ENCODE data around the gene PLA2G3.

PLA2G3 gene

GRCh38 chr22:31161386-31161785 is 21.1 kb upstream of the PLA2G3 start:
- Histone ChIP-seq H2AFZ (ENCODE audit: low read depth, low read length) (no peak overlapping the region), H3K27me3 (ENCODE audit: low read depth, low read length) (no peaks in the 10 kb centered on the region), H3K4me3 (ENCODE audit: low read length) (0 out of 2 replicates have a peak overlapping the region, but pooled peaks have one; percentile 94), H3K36me3 (replicated peaks; ENCODE audit: low read depth, low read length) (peaks cover 9% of the 10 kb centered on the region), H3K4me2 (ENCODE audit: low read length) (peak overlapping the region; percentile 92; the same call in 1 of the 2 replicates), H3K9me3 (ENCODE audit: insufficient read depth, low read length) (no peaks in the 10 kb centered on the region), H3K4me1 (ENCODE audit: low read length) (peaks cover 12% of the 10 kb centered on the region), H3K9ac (ENCODE audit: low read length) (no peak overlapping the region), H3K27ac (ENCODE audit: low read length) (no peak overlapping the region), H4K20me1 (ENCODE audit: insufficient read depth, low read length) (no peaks in the 10 kb centered on the region), H3K79me2 (ENCODE audit: low read length) (peaks cover 23% of the 10 kb centered on the region)
- TF ChIP-seq EZH2phosphoT487 (IDR thresholded peaks at IDR 0.05; ENCODE audit: low read depth) (no peak), CTCF (IDR thresholded peaks at IDR 0.05; ENCODE audit: low read depth, low read length) (no peak)

GRCh38 chr22:31160328-31160978 is 20.1 kb upstream of the PLA2G3 start:
- H3K4me3 ChIP-seq (ENCODE audit: low read length): peak overlapping the region; percentile 94
- peaks cover 21% of the 10 kb centered on the region for H3K79me2 ChIP-seq (ENCODE audit: low read length)
- TF ChIP-seq EZH2phosphoT487 (IDR thresholded peaks at IDR 0.05; ENCODE audit: low read depth) (no peak), CTCF (IDR thresholded peaks at IDR 0.05; ENCODE audit: low read depth, low read length) (no peak)
- peak overlapping the region; percentile 92 for H3K4me2 ChIP-seq (ENCODE audit: low read length)
- H4K20me1 ChIP-seq (ENCODE audit: insufficient read depth, low read length): no peaks in the 10 kb centered on the region
- H2AFZ ChIP-seq (ENCODE audit: low read depth, low read length): peak overlapping the region; percentile 23; the same call in 1 of the 2 replicates
- H3K36me3 ChIP-seq (replicated peaks; ENCODE audit: low read depth, low read length): peaks cover 3% of the 10 kb centered on the region
- no peaks in the 10 kb centered on the region for H3K9me3 ChIP-seq (ENCODE audit: insufficient read depth, low read length)
- peak overlapping the region; percentile 75 for H3K9ac ChIP-seq (ENCODE audit: low read length)
- no peak overlapping the region for H3K27ac ChIP-seq (ENCODE audit: low read length)
- H3K4me1 ChIP-seq (ENCODE audit: low read length): peaks cover 12% of the 10 kb centered on the region
- H3K27me3 ChIP-seq (ENCODE audit: low read depth, low read length): no peaks in the 10 kb centered on the region

GRCh38 chr22:31155422-31155821 is 15.1 kb upstream of the PLA2G3 start:
- H3K4me1 ChIP-seq (ENCODE audit: low read length): peaks cover 4% of the 10 kb centered on the region
- no peak overlapping the region for H2AFZ ChIP-seq (ENCODE audit: low read depth, low read length)
- no peaks in the 10 kb centered on the region for H3K36me3 ChIP-seq (replicated peaks; ENCODE audit: low read depth, low read length)
- no peak overlapping the region for H3K4me2 ChIP-seq (ENCODE audit: low read length)
- TF ChIP-seq EZH2phosphoT487 (IDR thresholded peaks at IDR 0.05; ENCODE audit: low read depth): no peak
- TF ChIP-seq CTCF (IDR thresholded peaks at IDR 0.05; ENCODE audit: low read depth, low read length): no peak
- H3K27me3 ChIP-seq (ENCODE audit: low read depth, low read length): no peaks in the 10 kb centered on the region
- no peak overlapping the region for H3K9ac ChIP-seq (ENCODE audit: low read length)
- no peak overlapping the region for H3K27ac ChIP-seq (ENCODE audit: low read length)
- H3K79me2 ChIP-seq (ENCODE audit: low read length): peaks cover 2% of the 10 kb centered on the region
- H3K4me3 ChIP-seq (ENCODE audit: low read length): no peak overlapping the region
- H4K20me1 ChIP-seq (ENCODE audit: insufficient read depth, low read length): no peaks in the 10 kb centered on the region
- H3K9me3 ChIP-seq (ENCODE audit: insufficient read depth, low read length): no peaks in the 10 kb centered on the region

GRCh38 chr22:31154975-31155374 is 14.7 kb upstream of the PLA2G3 start:
- H3K36me3 ChIP-seq (replicated peaks; ENCODE audit: low read depth, low read length): no peaks in the 10 kb centered on the region
- H3K4me2 ChIP-seq (ENCODE audit: low read length): no peak overlapping the region
- no peak overlapping the region for H3K27ac ChIP-seq (ENCODE audit: low read length)
- H3K27me3 ChIP-seq (ENCODE audit: low read depth, low read length): no peaks in the 10 kb centered on the region
- H4K20me1 ChIP-seq (ENCODE audit: insufficient read depth, low read length): no peaks in the 10 kb centered on the region
- H3K79me2 ChIP-seq (ENCODE audit: low read length): no peaks in the 10 kb centered on the region
- H3K9me3 ChIP-seq (ENCODE audit: insufficient read depth, low read length): no peaks in the 10 kb centered on the region
- TF ChIP-seq CTCF (IDR thresholded peaks at IDR 0.05; ENCODE audit: low read depth, low read length): no peak
- no peak for TF ChIP-seq EZH2phosphoT487 (IDR thresholded peaks at IDR 0.05; ENCODE audit: low read depth)
- H3K4me3 ChIP-seq (ENCODE audit: low read length): no peak overlapping the region
- no peak overlapping the region for H2AFZ ChIP-seq (ENCODE audit: low read depth, low read length)
- peaks cover 4% of the 10 kb centered on the region for H3K4me1 ChIP-seq (ENCODE audit: low read length)
- H3K9ac ChIP-seq (ENCODE audit: low read length): no peak overlapping the region

Measured in OCI-LY3 (cell line).